Stimulated activated CD8-positive, alpha-beta memory T cell treated with anti-CD3 and anti-CD28 coated beads, Interleukin-15, amount 100 ng/mL, for 24 hours (primary cell): Measurements from ENCODE around the gene POLR1C.
"Not testable (repeated sequence)": the region's sequence is repeated elsewhere in the genome, so short reads cannot be mapped to it uniquely, and the experiment has no call there.

Experiments
- DNase-seq: peaks from one replicate; pipeline ENCODE4 v3.0.0-alpha.2; 2020; ENCODE audit warnings: low read depth

Gene POLR1C

GRCh38 chr6:43516697-43517504, at the start of gene POLR1C, which contains the start of gene YIPF3:
POLR1C (plus strand) TSS chr6:43517089; CDS start chr6:43517110, 21 bp downstream.
YIPF3 (minus strand) TSS chr6:43516926; CDS start chr6:43516807, 119 bp downstream.
- peak; percentile 90 for DNase-seq

- not testable (repeated sequence) for DNase-seq
Observed at GRCh38 chr6:43467265-43467664, 49.6 kb upstream of the POLR1C start.

- DNase-seq, result no peak
Observed at GRCh38 chr6:43467752-43468151, 49.1 kb upstream of the POLR1C start.

GRCh38 chr6:43468240-43468639, 48.6 kb upstream of the POLR1C start:
- no peak for DNase-seq

- DNase-seq, result no peak
Observed at GRCh38 chr6:43468748-43469681, 47.9 kb upstream of the POLR1C start.

GRCh38 chr6:43469947-43470346, 46.9 kb upstream of the POLR1C start:
- no peak for DNase-seq

- no peak for DNase-seq
Observed at GRCh38 chr6:43471399-43471798, 45.5 kb upstream of the POLR1C start.

GRCh38 chr6:43472515-43472914, 44.4 kb upstream of the POLR1C start:
- no peak for DNase-seq

- no peak for DNase-seq
Observed at GRCh38 chr6:43475516-43475915, 41.4 kb upstream of the POLR1C start.

GRCh38 chr6:43476746-43477145, 40.1 kb upstream of the POLR1C start:
- no peak for DNase-seq

GRCh38 chr6:43477235-43478007, 39.5 kb upstream of the POLR1C start, which contains the start of gene TJAP1:
TJAP1 (plus strand) TSS chr6:43477570; CDS start chr6:43499002, 21,432 bp downstream.
- peak; percentile 96 for DNase-seq

- no peak for DNase-seq
Observed at GRCh38 chr6:43478008-43478372, 38.9 kb upstream of the POLR1C start.

- no peak for DNase-seq
Observed at GRCh38 chr6:43481075-43481474, 35.8 kb upstream of the POLR1C start.

GRCh38 chr6:43481591-43482236, 35.2 kb upstream of the POLR1C start:
- no peak for DNase-seq

GRCh38 chr6:43488667-43489276, 28.1 kb upstream of the POLR1C start:
- DNase-seq, result no peak

GRCh38 chr6:43489277-43490072, 27.4 kb upstream of the POLR1C start:
- DNase-seq, result no peak

GRCh38 chr6:43490523-43490939, 26.4 kb upstream of the POLR1C start:
- no peak for DNase-seq

- no peak for DNase-seq
Observed at GRCh38 chr6:43491750-43492661, 24.9 kb upstream of the POLR1C start.

GRCh38 chr6:43492673-43493072, 24.2 kb upstream of the POLR1C start:
- DNase-seq, result no peak
